Stomach (tissue), 4 donors: ENCODE data around the gene TRMU.

Source experiments
- EP300 ChIP-seq: sonication (generic); formaldehyde crosslinking; IDR thresholded peaks from one replicate; pipeline ENCODE4 v1.6.1; 2017; ENCODE audit warnings: antibody characterized with exemption
- POLR2A ChIP-seq, 4 donors: fragments of 450-650 bp; IDR thresholded peaks; one replicate each; pipeline ENCODE4 v1.6.1; 2016; ENCODE audit warnings: antibody characterized with exemption in 4 of 4, control low read depth in 2 of 4, mild to moderate bottlenecking in 1 of 4, moderate library complexity in 1 of 4
- TF ChIP-seq, protein P1 (sequence below), 7 experiments: fragments of 450-650 bp in 4 of 7; fragments of 200-600 bp in 3 of 7; sonication (generic) in 3 of 7; IDR thresholded peaks; one replicate each; pipeline ENCODE4 v1.5.1; 2016 to 2019; ENCODE audit warnings: antibody characterized with exemption in 7 of 7, control low read depth in 2 of 7, mild to moderate bottlenecking in 1 of 7

DNA sequence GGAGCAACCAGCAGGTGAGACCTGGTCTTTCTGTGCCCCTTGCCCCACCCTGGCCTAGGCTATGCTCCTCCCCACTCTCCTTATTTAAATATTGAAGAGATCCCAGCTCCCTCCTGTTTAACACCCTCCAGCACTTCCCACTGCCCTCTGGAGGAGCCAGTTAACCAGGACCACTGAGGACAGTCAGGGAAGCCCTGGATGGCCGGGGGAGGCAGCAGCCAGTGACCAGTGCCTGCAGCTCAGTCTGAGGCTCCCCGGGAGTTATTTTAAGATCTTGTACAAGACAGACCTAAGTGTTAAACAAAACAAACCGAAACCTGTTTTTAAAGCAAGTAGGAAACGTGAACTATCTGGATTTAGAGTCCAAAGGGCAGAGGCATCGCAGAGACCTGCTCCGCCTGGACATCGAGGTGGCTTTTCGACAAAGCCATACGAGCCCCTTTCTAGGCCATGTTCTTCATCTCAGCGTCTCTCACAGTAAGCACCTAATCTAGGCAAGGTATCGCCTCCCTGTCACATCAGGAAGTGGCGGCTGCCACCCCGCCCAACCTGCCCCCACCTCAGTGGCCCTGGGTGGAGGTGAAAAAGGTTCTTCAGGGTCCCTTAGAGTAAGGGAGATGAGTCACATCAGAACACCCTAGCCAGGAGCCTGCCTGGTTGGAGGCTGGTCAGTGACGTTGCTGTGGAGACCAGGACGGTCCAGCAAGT, 35.2 kb downstream of the TRMU start:
- TF ChIP-seq, protein P1, sequence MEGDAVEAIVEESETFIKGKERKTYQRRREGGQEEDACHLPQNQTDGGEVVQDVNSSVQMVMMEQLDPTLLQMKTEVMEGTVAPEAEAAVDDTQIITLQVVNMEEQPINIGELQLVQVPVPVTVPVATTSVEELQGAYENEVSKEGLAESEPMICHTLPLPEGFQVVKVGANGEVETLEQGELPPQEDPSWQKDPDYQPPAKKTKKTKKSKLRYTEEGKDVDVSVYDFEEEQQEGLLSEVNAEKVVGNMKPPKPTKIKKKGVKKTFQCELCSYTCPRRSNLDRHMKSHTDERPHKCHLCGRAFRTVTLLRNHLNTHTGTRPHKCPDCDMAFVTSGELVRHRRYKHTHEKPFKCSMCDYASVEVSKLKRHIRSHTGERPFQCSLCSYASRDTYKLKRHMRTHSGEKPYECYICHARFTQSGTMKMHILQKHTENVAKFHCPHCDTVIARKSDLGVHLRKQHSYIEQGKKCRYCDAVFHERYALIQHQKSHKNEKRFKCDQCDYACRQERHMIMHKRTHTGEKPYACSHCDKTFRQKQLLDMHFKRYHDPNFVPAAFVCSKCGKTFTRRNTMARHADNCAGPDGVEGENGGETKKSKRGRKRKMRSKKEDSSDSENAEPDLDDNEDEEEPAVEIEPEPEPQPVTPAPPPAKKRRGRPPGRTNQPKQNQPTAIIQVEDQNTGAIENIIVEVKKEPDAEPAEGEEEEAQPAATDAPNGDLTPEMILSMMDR (IDR thresholded peaks at IDR 0.05): no peak
- no peak for TF ChIP-seq POLR2A (IDR thresholded peaks at IDR 0.05)
- no peak for TF ChIP-seq EP300
